ENCODE data around the gene TREML4.

Gene TREML4

GRCh38 chr6:41266541-41266940 lies 38.4 kb downstream of the TREML4 start:
- TF ChIP-seq REPIN1 (tag by site-specific recombination; IDR thresholded peaks at IDR 0.05; ENCODE audit: low read depth) (no peak), ZBTB48 (tag by site-specific recombination; IDR thresholded peaks at IDR 0.05) (no peak), ZNF449 (tag by site-specific recombination; IDR thresholded peaks at IDR 0.05) (no peak), ZBTB20 (tag by site-specific recombination; IDR thresholded peaks at IDR 0.05) (no peak), KLF9 (tag by site-specific recombination; IDR thresholded peaks at IDR 0.05; ENCODE audit: low read depth) (no peak), ZNF362 (tag by site-specific recombination; IDR thresholded peaks at IDR 0.05) (no peak), PRDM2 (tag by site-specific recombination; IDR thresholded peaks at IDR 0.05; ENCODE audit: borderline replicate concordance) (no peak), ZNF654 (tag by site-specific recombination; IDR thresholded peaks at IDR 0.05; ENCODE audit: low read depth) (no peak), GLIS2 (tag by site-specific recombination; IDR thresholded peaks at IDR 0.05) (no peak), ZNF585B (tag by site-specific recombination; IDR thresholded peaks at IDR 0.05) (no peak), ZNF701 (tag by site-specific recombination; IDR thresholded peaks at IDR 0.05) (no peak), KLF10 (tag by site-specific recombination; IDR thresholded peaks at IDR 0.05) (no peak), ZNF549 (tag by site-specific recombination; IDR thresholded peaks at IDR 0.05) (no peak), ZNF132 (tag by site-specific recombination; IDR thresholded peaks at IDR 0.05; ENCODE audit: borderline replicate concordance) (no peak), SP7 (tag by site-specific recombination; IDR thresholded peaks at IDR 0.05) (no peak), ZNF211 (tag by site-specific recombination; IDR thresholded peaks at IDR 0.05; ENCODE audit: low read depth) (no peak), KLF7 (tag by site-specific recombination; IDR thresholded peaks at IDR 0.05; ENCODE audit: borderline replicate concordance) (no peak), SALL2 (tag by site-specific recombination; IDR thresholded peaks at IDR 0.05; ENCODE audit: borderline replicate concordance) (no peak)
- no peaks in the 10 kb centered on the region for H3K36me3 ChIP-seq (ENCODE audit: control insufficient read depth in 2 of 2, insufficient read depth in 1 of 2, low read length in 2 of 2)
- no peak overlapping the region for H3K27ac ChIP-seq (ENCODE audit: extremely low read depth, low read depth, low read length)
- H3K4me3 ChIP-seq (ENCODE audit: low read depth, low read length), result no peak overlapping the region
- ChIA-PET POLR2A (no interaction called here), CTCF (interaction anchor here (1.1 to 1.9 kb wide), 2 partner anchors 12 to 40 kb away, joined by 3 to 5 read pairs; no protein-coding TSS in a partner anchor)
- H3K9me3 ChIP-seq (ENCODE audit: control insufficient read depth, insufficient read depth, low read depth, low read length), result no peaks in the 10 kb centered on the region
- no peaks in the 10 kb centered on the region for H3K4me1 ChIP-seq (ENCODE audit: control insufficient read depth, insufficient read depth, low read length)

- POLR2A ChIA-PET, result no interaction called here
- H3K4me3 ChIP-seq (ENCODE audit: low read depth, low read length), result no peak overlapping the region
- CTCF ChIA-PET, result interaction anchor here (0.6 to 1.9 kb wide), 4 partner anchors 10 to 89 kb away, joined by 3 to 5 read pairs (median 3); no protein-coding TSS in a partner anchor
- no peaks in the 10 kb centered on the region for H3K36me3 ChIP-seq (ENCODE audit: control insufficient read depth in 2 of 2, insufficient read depth in 1 of 2, low read length in 2 of 2)
- H3K27ac ChIP-seq (ENCODE audit: extremely low read depth, low read depth, low read length), result no peak overlapping the region
- TF ChIP-seq ZNF513 (tag by site-specific recombination; IDR thresholded peaks at IDR 0.05) (no peak), ZEB2 (tag by site-specific recombination; IDR thresholded peaks at IDR 0.05) (no peak), ZBTB11 (tag by site-specific recombination; conservative IDR thresholded peaks at IDR 0.05; ENCODE audit: low read depth) (no peak)
- no peaks in the 10 kb centered on the region for H3K4me1 ChIP-seq (ENCODE audit: control insufficient read depth, insufficient read depth, low read length)
- H3K9me3 ChIP-seq (ENCODE audit: control insufficient read depth, insufficient read depth, low read depth, low read length), result no peaks in the 10 kb centered on the region
Measured at GRCh38 chr6:41268478-41268877, 40.3 kb downstream of the TREML4 start.
